ENCODE data around the gene RNF166. TPM values are rescaled to one million over a fixed set of nuclear protein-coding genes. Genes with fewer than 3 reads are reported as not detected.

The RNF166 gene
- total RNA-seq, 2 donors from 2014 or later, result 24.2 to 27.2 TPM

- Histone ChIP-seq H3K36me3 (ENCODE audit: control insufficient read depth, insufficient read depth, low read length) (peaks cover 3% of the 10 kb centered on the region), H3K4me1 (ENCODE audit: control insufficient read depth, insufficient read depth, low read length) (no peaks in the 10 kb centered on the region), H3K9ac (ENCODE audit: extremely low read depth, low read length, poor library complexity, severe bottlenecking) (no peak overlapping the region), H3K4me3 (ENCODE audit: low read length) (no peak overlapping the region), H3K27me3 (ENCODE audit: control insufficient read depth, insufficient read depth, low read length, poor library complexity, severe bottlenecking) (no peaks in the 10 kb centered on the region), H3K9me3 (ENCODE audit: control insufficient read depth, low read length) (no peaks in the 10 kb centered on the region), H3K27ac (ENCODE audit: low read depth, low read length) (no peak overlapping the region)
- WGBS, 2 experiments (ENCODE audit: insufficient coverage in 1 of 2, insufficient read length in 1 of 2), result 83 to 89% methylated on average over 21 to 31 of the region's 32 CpGs
- no peak overlapping the region for H3K27ac Mint-ChIP-seq
- no peaks in the 10 kb centered on the region for H3K27me3 Mint-ChIP-seq (ENCODE audit: insufficient read depth)
- no peak overlapping the region for H3K4me3 Mint-ChIP-seq
- TF ChIP-seq CTCF (conservative IDR thresholded peaks at IDR 0.05), result no peak
- H3K36me3 Mint-ChIP-seq (ENCODE audit: low read depth), result peaks cover 10% of the 10 kb centered on the region
- H3K4me1 Mint-ChIP-seq, result no peaks in the 10 kb centered on the region
- DNase-seq, result peak; percentile 71
- no peaks in the 10 kb centered on the region for H3K9me3 Mint-ChIP-seq
Measured at GRCh38 chr16:88678224-88678979, 27.8 kb downstream of the RNF166 start.

GRCh38 chr16:88677721-88678120 lies 28.5 kb downstream of the RNF166 start:
- Histone ChIP-seq H3K36me3 (ENCODE audit: control insufficient read depth, insufficient read depth, low read length) (peaks cover 3% of the 10 kb centered on the region), H3K27me3 (ENCODE audit: control insufficient read depth, insufficient read depth, low read length, poor library complexity, severe bottlenecking) (no peaks in the 10 kb centered on the region), H3K4me1 (ENCODE audit: control insufficient read depth, insufficient read depth, low read length) (no peaks in the 10 kb centered on the region), H3K9me3 (ENCODE audit: control insufficient read depth, low read length) (no peaks in the 10 kb centered on the region), H3K27ac (ENCODE audit: low read depth, low read length) (no peak overlapping the region), H3K9ac (ENCODE audit: extremely low read depth, low read length, poor library complexity, severe bottlenecking) (no peak overlapping the region), H3K4me3 (ENCODE audit: low read length) (no peak overlapping the region)
- Mint-ChIP-seq H3K36me3 (ENCODE audit: low read depth) (peaks cover 10% of the 10 kb centered on the region), H3K4me3 (no peak overlapping the region), H3K4me1 (no peaks in the 10 kb centered on the region), H3K27me3 (ENCODE audit: insufficient read depth) (no peaks in the 10 kb centered on the region), H3K27ac (no peak overlapping the region), H3K9me3 (no peaks in the 10 kb centered on the region)
- no peak for TF ChIP-seq CTCF (conservative IDR thresholded peaks at IDR 0.05)
- 83 to 95% methylated on average over 7 to 13 of the region's 13 CpGs for WGBS, 2 experiments (ENCODE audit: insufficient coverage in 1 of 2, insufficient read length in 1 of 2)
- no peak for DNase-seq

- Mint-ChIP-seq H3K9me3 (no peaks in the 10 kb centered on the region), H3K4me3 (no peak overlapping the region), H3K27ac (no peak overlapping the region), H3K27me3 (ENCODE audit: insufficient read depth) (no peaks in the 10 kb centered on the region), H3K36me3 (ENCODE audit: low read depth) (peaks cover 10% of the 10 kb centered on the region), H3K4me1 (no peaks in the 10 kb centered on the region)
- H3K36me3 ChIP-seq (ENCODE audit: control insufficient read depth, insufficient read depth, low read length), result peaks cover 3% of the 10 kb centered on the region
- WGBS, 2 experiments (ENCODE audit: insufficient coverage in 1 of 2, insufficient read length in 1 of 2), result 94 to 96% methylated on average over 17 to 22 of the region's 22 CpGs
- H3K9me3 ChIP-seq (ENCODE audit: control insufficient read depth, low read length), result no peaks in the 10 kb centered on the region
- no peaks in the 10 kb centered on the region for H3K4me1 ChIP-seq (ENCODE audit: control insufficient read depth, insufficient read depth, low read length)
- H3K27me3 ChIP-seq (ENCODE audit: control insufficient read depth, insufficient read depth, low read length, poor library complexity, severe bottlenecking), result no peaks in the 10 kb centered on the region
- H3K27ac ChIP-seq (ENCODE audit: low read depth, low read length), result no peak overlapping the region
- no peak for TF ChIP-seq CTCF (conservative IDR thresholded peaks at IDR 0.05)
- no peak overlapping the region for H3K9ac ChIP-seq (ENCODE audit: extremely low read depth, low read length, poor library complexity, severe bottlenecking)
- DNase-seq, result no peak
- no peak overlapping the region for H3K4me3 ChIP-seq (ENCODE audit: low read length)
Measured at GRCh38 chr16:88676502-88677242, 29.5 kb downstream of the RNF166 start.

All from endodermal cell (in vitro differentiated cells).